Fibroblast of skin of right quadriceps (primary cell): Measurements from ENCODE around the gene GBGT1.

ENCODE experiments used
- DNase-seq: peaks from one replicate; pipeline ENCODE4 v3.0.0-alpha.2; 2013

Gene GBGT1

DNA sequence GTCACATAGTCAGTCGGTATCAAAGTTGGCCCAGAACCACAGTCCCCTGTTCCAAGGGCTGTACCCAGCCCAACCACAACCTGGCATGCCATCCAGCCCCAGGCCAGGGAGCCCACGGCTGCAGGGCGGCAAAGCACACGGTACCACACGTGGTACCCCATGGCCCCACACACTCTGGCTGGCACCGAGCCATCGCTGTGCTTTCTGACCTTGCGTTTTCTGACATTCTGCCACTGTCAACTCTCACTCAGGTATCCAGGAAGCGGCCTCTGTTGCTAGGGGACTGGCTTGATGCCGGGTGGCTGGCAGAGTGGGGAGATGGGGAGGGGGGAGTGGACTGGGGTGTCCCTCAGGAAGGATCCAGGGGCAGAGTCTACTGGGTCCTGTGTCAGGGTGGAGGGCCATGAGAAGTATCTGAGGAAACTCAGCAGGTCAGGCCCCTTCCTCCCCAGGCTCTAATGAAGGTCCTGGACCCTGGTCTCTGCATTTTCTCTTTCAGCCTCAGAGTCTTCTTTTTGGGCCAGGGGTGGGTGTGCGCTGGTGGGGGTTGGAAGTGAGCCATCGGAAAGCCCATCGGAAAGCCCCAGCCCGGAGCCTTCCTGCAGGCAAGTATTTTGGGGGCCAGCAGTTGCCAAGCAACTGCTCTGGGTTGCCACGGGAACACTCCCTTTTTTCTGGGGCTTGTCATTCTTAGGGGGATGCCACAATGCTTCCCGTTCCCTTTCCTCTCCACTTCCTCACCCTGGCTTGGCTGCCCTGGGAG is 21.7 kb downstream of the GBGT1 start:
- DNase-seq = no peak

DNA sequence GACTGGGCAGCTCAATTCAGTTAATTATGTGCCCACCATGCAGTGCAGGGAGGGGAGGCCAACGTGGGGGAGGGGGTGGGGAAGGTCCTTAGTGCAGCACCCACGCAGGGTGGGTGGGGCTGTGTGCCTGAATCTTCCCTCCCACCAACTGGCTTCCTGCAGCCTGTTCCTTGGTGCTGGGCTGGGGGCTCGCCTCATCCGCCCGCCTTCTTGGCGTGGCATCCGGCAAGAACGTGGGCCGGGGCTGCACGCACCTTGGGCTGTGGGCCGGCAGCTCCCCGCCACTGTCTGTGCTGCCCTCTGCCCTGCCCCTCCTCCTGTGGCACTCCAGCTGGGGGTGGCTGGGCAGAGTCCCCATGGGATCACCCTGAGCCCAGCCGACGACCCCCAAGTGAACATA is 23.1 kb downstream of the GBGT1 start:
- no peak for DNase-seq

DNA sequence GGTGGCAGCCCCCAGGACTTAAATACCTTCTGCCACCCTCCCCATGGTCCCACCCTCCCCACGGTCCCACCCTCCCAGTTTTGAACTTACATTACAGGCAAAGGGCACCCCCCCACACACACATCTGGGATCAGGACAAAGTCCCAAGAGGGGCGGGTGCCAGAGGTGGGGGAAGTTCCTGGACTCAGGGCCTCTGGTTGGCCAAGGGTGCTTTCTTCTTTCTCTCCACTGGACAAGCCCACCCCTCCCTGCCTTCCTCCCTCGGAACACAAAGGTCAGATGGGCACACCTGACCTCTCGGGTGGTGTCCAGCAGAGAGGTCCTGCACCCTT is 23.6 kb downstream of the GBGT1 start:
- no peak for DNase-seq

DNA sequence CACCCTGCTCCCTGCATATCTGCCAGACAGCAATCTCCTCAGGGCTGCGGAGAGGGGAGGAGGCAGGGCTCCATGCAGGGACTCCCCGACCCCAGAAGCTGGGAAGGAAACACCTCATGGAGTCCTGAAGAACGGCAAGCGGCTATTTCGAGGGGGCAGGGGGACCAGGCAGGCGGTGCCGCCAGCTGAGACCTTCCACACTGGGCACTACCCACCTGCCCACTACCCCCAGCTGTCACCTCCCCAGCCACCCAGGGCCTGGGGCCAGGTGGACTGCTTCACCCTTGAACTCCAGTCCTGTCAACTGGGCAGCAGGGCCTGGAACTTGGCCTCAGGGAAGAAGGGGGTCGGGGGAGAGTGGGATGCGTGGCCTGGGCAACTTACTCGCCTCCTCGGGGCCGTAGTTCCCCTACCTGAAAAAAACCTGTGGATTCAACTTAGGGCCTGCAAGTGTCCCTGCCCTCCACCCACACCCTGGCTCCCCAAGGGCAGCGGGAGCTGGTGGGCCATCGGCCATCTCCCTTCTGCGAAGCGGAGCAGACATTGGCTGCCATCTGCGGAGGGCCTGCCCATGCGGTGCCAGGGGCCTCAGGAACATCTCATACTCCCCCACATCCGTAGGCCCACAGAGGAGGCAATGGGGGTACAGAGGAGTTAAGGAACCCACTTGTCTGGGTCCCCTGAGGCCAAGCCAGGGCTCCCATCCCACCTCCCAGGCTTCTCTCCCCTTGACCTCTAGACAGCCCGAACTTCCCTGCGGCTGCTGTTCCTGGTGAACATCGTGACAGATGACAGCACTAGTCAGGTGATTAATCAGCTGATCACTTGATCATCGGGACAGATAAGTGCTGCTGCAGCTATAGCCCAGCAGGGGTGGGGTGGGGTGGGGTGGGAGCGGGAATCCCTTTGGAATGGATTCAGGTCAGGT is 24.2 kb downstream of the GBGT1 start:
- DNase-seq = no peak

DNA sequence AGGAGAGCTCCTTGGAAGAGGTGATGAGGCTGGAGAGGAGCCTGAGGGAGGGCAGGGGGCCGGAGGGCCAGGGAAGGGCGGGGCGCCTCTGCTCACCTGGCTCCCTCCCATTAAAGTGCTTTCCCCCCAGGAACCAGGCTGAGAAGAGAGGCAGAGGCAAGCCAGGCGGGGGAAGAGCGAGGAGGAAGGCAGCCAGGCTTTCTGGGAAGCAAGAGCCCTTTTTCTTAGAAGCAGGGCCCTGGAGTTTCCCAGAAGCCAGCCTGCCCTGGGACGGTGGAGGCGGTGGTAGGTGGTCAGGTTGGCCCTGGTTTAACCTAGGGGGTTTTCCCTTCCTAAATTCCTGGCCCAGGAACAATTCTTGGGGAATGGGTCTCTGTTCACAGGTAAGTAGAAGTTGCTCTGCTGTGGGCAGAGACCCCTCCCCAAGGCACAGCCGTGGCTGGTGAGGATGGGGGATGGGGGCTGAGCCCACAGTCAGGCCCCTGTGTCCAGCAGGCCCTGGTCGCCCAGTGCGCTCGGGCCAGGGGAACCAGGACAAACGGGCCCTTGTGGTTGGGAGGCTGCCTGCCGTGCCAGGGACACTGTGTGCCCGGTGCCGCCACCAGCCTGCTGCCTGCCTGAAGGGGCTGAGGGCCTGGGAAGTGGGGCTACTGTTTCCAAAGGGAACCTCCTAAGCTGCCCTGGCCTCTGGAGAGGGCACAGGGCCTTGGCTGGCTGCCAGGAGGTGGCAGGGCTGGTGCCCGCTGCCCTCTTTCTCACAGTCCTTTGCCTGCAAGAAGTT is 26.1 kb downstream of the GBGT1 start:
- DNase-seq = no peak

DNA sequence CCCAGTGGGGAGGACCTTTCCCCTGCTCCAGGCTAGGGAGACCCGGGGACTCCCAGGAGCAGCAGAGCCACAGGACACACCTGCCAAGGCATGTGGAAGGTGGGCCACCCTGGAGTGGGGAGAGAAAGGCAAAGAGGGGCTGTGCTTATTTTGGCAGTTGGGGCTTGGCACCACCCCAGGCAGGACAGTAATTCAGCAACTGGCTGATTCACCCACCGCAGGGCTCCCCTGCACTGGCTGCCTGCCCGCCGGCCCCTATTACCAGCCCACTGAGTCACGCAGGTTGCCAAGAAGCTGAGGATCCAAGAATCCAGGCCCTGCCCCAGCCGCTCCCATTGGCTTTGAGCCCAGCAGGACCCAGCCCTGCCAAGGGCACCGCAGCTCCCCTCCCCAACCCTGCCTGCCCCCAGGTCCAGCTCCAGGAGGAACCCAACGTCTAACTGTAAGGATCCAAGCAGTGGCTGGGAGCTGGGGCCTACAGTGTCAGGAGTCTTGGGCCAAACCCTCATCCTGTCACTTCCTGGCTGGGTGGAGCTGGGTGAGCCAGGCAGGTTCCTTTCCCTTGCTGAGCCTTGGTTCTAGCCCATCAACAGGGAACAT is 28.5 kb downstream of the GBGT1 start:
- peak; percentile 86 for DNase-seq

DNA sequence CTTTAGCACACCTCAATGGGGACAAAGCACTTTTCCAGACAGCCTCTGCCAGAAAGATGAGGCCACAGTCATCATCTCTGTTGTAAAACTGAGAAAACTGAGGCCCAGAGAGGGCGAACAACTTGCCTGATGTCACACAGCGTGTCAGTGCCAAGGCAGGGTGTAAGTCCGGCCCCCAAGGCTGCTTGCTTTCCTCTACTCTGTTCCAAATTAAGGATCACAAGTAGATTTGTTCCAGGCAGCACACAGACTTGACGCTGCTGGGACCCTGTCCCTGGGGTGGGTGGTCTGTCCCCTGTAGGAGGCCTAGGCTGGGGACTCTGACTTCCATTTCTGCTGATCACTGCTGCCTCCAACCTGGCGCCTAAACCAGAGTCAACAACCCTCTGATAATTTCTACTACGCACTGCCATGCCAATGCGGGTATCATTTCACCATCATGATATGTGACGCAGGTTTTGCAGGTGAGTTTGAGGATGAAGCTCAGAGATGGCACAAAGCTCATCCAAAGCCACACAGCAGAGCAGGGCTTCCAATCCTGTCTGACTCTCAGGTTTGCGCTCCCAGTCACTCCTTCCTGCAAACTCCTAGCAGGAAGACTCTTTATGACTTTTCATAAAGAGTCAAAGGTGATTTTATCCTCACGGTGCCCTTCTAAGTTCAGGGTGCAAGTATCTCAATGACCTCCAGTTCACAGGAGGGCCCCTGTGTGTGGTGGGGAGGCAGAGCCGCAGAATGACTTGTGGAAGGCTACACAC is 29.1 kb downstream of the GBGT1 start:
- no peak for DNase-seq

DNA sequence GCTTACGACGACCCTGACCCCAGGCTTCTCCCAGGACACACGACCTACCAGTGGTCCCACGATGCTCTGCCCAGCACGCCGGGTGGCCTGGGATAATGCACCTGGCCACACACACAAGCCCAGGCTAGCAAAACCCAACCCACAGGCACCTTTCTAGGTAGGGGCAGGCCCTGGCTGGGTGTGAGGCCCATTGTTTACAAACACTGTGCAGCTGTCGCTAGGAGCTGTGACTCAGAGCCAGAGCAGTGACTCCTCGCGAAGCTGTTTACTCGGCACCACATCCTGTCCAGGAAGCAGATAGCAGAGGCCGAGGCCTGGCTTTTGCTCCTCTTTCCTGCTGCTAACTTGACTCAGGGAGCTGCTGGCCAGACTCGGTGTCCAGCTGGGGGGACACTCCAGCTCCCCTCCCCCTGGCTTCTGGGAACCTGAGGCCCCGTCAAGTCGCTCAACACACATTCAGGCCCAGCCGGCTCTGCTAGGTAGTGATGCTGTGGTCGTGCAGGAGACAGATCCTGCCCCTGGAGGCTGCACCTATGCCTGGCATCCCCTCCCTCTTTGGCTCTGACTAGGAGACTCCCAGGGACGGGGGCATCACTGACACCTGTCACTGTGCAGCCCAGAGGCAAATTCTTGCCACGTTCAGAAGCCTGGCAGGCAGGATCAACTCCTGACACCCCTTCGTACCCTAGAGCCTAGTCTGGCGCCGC is 29.9 kb downstream of the GBGT1 start:
- DNase-seq = peak; percentile 87

DNA sequence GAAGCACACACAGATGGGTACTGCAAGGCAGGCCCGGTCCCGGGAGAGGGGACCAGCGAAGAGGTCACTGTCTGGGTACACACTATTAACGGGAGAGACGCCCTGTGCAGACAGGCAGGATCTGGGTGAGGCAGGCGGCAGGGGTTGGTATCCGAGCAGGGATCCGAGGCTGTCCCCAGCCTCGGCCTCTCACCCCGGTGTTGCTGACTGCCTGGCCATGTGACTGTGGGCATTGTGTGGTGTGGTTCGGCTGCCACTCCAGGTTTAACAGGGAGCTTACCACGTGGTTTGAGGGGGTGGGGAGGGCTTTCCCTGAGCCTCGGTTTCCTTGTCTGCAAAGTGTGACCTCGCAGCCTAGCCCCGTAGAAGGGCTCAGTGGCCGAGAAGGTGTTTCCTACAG is 31.5 kb downstream of the GBGT1 start:
- no peak for DNase-seq

DNA sequence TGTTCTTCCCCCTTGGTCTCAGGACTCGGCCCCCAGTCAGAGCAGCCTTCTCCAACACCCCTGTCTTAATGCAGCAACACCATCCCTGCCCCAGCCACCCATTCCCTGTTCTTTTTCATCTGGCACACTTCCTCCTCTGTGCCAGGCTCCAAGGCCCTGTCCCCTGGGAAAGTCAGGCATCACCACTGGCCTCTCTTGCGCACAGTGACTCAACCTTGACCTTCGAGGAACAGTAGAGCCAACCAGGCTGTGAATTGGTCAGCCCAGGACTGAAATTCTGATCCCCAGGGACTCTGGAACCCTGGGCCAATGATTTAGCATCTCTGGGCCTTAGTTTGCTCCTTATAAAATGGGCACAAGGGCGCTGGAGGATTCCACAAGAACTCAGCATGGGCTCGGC is 32.2 kb downstream of the GBGT1 start:
- DNase-seq = no peak

DNA sequence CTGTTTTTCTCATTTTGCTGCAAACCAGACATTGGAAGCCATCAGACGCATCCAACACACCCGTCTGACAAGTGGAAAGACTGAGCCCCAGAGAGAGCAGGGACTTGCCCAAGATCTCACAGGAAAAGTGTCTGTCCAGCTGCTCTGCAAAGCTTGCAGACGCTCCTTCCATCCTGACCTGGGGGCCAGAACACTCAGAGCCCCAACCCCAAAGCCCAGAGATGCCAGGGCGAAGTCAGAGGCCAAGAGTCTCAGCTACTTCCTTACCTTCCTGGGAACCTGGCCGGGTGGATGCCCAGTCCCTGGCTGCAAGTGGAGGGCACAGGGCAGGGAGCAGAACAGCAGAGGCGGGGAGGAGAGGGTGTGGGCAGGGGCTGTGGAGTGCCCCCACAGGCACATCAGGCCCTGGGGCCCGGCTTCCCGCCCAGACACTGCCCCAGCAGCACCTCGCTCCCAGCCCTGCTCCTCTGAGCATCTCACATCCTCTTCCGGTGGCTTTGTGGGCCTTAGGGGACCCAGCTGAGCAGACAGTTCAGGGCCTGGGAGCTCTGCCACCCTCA is 32.9 kb downstream of the GBGT1 start:
- no peak for DNase-seq

DNA sequence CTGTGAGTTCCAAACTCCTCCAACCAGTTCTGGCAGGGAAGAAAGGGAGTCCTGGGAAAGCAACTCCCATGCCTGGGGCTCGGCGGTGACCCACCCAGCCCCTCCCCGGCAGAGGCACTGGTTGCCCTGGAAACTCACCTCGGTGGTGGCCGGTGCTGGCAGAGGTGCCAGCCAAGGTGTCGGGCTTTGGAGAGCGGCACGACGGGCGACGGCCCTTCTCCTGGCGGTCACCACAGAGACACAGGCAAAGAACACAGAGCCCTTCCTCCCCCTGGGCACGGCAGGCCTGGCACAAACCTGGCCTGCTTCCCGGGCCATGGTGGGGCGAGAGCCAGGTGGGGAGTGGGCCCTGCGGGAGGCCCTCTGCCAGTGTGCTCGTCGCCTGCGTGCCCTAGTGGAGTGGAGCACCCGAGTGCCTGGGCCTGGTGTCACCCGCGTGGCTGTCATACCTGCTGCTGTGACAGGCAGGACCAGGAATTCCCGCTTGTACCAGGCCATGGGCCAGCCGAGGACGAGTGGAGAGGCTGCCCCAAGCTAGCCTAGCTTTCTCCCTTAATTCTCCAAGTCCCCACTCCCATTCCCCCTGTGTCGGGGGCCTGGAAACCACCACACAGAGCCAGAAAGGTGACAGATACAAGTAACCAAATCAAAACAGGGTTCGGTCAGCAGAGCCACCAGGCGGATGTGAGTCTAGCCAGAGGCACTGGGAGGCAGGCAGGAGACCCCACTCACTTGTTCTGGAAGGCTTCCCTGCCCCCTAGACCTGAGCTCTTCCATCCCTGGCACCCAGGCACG is 34.5 kb downstream of the GBGT1 start:
- no peak for DNase-seq

DNA sequence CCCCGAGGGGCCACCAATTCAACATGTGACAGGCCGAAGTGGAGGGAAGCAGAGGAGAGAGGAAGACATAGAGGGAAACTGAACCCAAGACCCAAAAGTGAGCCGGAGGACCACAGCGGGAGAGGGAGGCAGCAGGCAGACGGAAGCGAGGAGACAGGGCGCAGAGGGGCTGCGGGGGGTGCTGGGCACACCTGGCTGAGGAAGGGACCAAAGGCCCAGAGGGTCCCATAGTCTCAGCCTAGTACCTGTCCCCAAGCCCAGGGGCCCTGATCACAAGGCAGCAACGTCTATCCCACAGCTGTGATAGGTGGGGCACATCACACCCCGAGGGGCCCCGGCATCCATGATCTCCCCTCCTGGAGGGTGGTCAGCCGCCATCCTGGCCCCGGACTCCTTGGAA is 35.6 kb downstream of the GBGT1 start:
- no peak for DNase-seq

DNA sequence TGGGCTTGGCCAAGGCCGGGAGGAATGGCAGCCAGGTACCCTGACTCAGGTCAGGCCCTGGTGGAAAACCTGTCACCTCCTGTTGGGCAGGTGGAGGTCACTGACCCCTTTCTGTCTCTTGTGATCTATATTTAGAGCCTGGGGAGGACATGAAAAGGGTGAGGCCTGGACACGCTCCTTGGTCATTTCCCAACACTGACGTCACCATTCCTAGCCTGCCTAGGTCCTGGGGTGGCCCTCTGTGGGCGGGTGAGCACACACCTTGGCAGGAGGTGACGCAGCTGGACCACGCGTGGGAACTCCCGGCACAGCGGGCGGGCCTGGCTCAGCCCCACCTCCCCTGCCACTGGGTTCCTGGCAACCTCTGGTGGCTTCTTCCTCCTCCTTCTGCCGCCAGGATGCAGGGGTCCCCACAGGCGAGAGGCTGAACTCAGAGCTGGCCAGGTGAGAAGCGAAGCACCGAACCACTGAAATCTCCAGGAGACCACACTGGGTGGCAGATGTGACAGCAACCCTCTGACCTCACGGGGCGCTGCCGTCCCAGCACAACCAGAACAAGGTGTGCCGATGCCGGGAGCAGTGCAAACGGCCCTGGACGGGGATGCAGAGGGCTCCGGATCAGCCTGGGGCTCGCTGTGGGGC is 36.3 kb downstream of the GBGT1 start:
- no peak for DNase-seq

DNA sequence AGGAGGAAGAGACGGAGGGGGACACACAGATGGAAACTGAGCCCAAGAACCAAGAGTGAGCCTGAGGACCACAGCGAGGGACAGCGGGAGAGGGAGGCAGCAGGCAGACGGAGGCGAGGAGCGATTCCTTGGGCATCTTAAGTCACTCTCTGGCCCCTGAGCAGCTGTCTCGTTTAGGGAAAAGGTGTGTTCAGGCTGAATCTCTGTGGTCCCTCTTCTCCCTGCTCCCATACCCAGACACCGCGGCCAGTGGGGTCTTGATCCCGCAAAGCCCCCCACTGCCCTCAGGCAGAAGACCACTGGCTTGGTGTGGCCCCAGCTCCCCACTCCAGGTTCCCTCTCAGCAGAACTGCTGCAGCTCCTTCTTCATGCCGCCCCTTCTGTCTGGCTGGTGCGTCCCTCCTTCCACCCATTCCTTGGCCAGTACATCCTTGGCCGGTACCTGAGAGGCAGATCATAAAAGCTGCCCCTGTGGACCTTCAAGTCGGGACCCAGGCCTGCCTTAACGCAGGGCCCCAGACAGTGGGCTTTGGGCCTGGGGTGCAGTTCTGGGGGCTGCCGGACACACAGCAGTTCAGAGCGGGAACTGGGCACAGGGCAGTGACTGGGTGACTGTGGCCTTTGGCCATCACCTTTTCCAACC is 36.9 kb downstream of the GBGT1 start:
- DNase-seq = no peak

DNA sequence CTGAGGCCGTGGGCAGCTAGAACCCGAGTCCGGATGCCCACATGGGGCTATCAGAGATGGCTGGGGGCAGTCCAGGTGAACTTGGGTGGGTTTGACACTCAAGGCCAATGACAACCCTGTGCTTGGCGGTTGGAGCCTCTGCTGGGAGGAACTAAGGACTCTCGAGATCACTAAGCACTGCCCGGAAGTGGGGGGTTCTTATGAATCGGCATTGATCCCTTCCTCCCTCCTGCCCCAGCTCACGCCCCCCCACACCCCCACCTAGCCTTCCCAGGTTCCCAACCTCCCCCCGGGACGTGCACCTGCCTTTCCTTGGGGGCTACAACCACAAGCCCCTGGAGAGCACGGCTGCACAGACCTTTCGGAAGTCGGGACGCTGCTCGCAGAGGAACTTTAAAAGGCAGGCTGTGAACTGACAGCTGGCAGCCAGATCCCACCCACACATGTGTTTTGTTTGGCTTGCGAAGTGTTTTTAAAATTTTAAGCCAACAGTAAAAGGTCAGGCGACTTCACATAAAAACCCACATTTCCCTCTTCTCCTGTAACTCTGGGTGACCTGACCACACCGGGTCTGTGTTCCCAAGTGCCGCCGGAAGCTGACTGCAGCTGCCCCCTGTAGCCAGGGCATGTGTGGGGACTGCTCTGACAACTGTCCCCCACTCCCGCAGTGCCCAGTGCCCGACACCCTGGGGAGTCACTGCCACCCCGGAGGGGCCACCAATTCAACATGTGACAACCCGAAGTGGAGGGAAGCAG is 37.6 kb downstream of the GBGT1 start:
- no peak for DNase-seq

DNA sequence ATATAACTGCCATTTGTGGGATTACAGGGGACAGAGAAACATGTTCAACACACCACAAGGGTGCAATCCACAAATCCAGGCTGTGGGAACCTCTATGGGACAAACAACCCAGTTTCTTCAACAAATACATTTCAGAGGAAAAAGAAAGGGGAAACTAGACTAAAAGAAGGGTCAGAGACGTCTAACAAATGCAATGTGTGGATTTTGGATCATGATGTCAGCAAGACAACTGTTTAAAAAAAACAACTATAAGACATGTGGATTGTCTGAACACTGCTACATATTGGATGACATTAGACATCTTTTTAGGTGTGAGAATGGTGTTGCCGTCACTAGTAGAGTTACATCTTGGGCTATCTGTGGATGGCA is 38.8 kb downstream of the GBGT1 start:
- DNase-seq = no peak

DNA sequence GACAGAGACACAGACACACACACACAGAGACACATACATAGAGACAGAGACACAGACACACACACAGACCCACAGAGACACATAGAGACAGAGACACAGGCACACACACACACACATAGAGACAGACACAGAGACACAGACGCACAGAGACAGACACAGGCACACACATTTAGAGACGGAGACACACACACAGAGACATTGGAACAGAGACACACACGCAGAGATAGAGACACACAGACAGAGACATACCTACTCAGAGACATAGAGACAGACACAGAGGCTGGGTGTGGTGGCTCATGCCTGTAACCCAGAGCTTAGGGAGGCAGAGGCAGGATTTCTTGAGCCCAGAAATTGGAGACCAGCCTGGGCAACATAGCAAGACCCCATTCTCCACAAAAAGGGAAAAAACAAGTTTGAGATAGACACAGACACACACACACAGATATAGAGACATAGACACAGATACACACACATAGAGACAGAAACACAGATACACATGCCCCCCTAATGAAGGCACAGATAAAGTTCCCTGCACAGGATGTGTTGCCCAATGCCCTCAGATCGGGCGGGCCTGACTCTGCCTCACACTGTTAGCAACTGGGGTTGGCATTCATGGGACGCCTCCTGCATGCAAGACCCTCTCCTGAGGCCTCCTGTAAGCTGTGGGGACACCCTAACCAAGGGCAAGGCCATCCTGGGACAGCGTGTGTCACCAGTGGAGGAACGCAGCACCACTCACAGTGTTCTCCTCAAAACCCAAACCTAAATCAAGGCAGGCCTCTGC is 39.4 kb downstream of the GBGT1 start:
- DNase-seq = no peak
